HAP-1 (cell line): ENCODE data around the gene CYB5RL.
"Not testable (repeated sequence)": the region's sequence is repeated elsewhere in the genome, so short reads cannot be mapped to it uniquely, and the experiment has no call there.

Experiments
- DNase-seq, 2 experiments: peaks; one replicate each; pipeline ENCODE4 v3.0.0-alpha.2; 2016 to 2020; ENCODE audit warnings: low spot score in 2 of 2
- H3K27me3 ChIP-seq: fragments of 250-450 bp; sonication (Bioruptor Pico); 2 replicates; pipeline ENCODE4 v1.5.1; 2020; ENCODE audit warnings: low read depth, mild to moderate bottlenecking, moderate library complexity
- H3K36me3 ChIP-seq: fragments of 250-450 bp; sonication (Bioruptor Pico); replicated peaks from 2 replicates; pipeline ENCODE4 v1.5.1; 2020; ENCODE audit warnings: mild to moderate bottlenecking
- H3K4me1 ChIP-seq: fragments of 250-450 bp; sonication (Bioruptor Pico); 2 replicates; pipeline ENCODE4 v1.5.1; 2020; ENCODE audit warnings: mild to moderate bottlenecking
- H3K4me3 ChIP-seq: fragments of 250-450 bp; sonication (Bioruptor Pico); 2 replicates; pipeline ENCODE4 v1.5.1; 2020; ENCODE audit warnings: mild to moderate bottlenecking, moderate library complexity
- H3K9me3 ChIP-seq: fragments of 250-450 bp; sonication (Bioruptor Pico); 2 replicates; pipeline ENCODE4 v1.5.1; 2020; ENCODE audit warnings: mild to moderate bottlenecking, moderate library complexity
- in situ Hi-C: fragments of 300-500 bp; cut with MboI; formaldehyde crosslinking; loops from 3 replicates; pipeline ENCODE4 v1.14.3; 2020; ENCODE audit warnings: low sequenced_read_pairs, inconsistent platforms, mixed read lengths

CYB5RL gene

GRCh38 chr1:54168206-54168965, 31.4 kb downstream of the CYB5RL start:
- Histone ChIP-seq H3K36me3 (no peaks in the 10 kb centered on the region), H3K4me1 (no peaks in the 10 kb centered on the region), H3K4me3 (no peak overlapping the region), H3K9me3 (no peaks in the 10 kb centered on the region), H3K27me3 (no peaks in the 10 kb centered on the region)
- in situ Hi-C loops: no loop called here
- no peak for DNase-seq

DNA sequence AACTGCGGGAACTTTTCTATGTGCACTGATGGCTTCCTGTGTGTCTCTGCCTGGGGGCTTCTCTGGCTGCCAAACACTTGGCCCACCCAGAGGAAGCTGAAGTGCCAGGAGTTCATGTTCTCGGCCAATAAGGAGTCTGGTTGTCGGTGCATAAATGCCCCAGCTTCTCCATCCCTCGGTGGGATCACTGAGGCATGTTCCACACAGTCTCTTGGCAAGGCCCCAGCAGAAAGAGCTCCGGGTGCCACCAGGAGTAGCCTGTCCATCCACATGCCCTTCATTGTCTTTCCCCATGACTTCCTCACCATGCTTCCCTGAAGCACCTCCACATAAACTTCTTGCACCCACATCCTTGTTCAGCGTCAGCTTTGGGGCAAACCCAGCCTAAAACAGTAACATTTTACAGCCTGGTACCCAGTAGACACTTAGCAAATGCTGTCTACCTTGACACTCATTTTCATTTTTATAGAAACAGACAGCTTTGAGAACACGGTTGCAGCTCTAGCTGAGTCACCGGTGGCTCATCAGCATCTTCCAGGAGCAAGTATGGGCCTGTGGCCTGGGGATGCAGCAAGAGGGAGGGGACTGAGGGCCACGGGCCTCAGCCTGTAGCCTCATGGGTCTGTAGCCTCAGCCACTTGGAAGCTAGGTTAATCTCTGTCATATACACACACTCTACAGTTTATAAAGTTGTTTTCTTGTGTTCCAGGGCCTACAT, 32.2 kb downstream of the CYB5RL start:
- DNase-seq: no peak
- in situ Hi-C loops: no loop called here
- no peaks in the 10 kb centered on the region for H3K36me3 ChIP-seq

DNA sequence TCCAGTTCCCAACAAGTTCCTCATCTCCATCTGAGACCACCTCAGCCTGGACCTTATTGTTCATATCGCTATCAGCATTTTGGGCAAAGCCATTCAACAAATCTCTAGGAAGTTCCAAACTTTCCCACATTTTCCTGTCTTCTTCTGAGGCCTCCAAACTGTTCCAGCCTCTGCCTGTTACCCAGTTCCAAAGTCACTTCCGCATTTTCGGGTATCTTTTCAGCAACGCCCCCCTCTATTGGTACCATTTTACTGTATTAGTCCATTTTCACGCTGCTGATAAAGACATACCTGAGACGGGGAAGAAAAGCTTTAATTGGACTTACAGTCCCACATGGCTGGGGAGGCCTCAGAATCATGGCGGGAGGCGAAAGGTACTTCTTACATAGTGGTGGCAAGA, 33.5 kb downstream of the CYB5RL start:
- DNase-seq, H3K36me3 ChIP-seq, H3K4me3 ChIP-seq, H3K9me3 ChIP-seq, in situ Hi-C loops, H3K27me3 ChIP-seq, H3K4me1 ChIP-seq: not testable (repeated sequence)

More for the DNA sequence above, 32.2 kb downstream of the CYB5RL start:
- Histone ChIP-seq H3K9me3 (no peaks in the 10 kb centered on the region), H3K27me3 (no peaks in the 10 kb centered on the region), H3K4me1 (no peaks in the 10 kb centered on the region), H3K4me3 (no peak overlapping the region)

DNA sequence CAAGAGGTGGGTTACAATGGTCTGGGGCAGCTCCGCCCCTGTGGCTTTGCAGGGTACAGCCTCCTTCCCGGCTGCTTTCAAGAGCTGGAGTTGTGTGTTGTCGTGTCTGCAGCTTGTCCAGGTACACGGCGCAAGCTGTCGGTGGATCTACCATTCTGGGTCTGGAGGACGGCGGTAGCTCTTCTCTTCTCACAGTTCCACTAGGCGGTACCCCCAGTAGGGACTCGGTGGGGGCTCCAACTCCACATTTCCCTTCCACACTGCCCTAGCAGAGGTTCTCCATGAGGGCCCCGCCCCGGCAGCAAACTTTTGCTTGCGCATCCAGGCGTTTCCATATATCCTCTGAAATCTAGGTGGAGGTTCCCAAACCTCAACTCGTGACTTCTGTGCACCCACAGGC, 34.7 kb downstream of the CYB5RL start:
- no peak for DNase-seq
- no peaks in the 10 kb centered on the region for H3K36me3 ChIP-seq

GRCh38 chr1:54163573-54163972, 36.3 kb downstream of the CYB5RL start:
- in situ Hi-C loops: no loop called here
- no peaks in the 10 kb centered on the region for H3K9me3 ChIP-seq
- H3K4me3 ChIP-seq: no peak overlapping the region
- no peaks in the 10 kb centered on the region for H3K27me3 ChIP-seq
- no peak for DNase-seq
- H3K4me1 ChIP-seq: no peaks in the 10 kb centered on the region
- H3K36me3 ChIP-seq: no peaks in the 10 kb centered on the region

More for the DNA sequence above, 34.7 kb downstream of the CYB5RL start:
- Histone ChIP-seq H3K9me3 (no peaks in the 10 kb centered on the region), H3K27me3 (no peaks in the 10 kb centered on the region), H3K4me1 (no peaks in the 10 kb centered on the region), H3K4me3 (no peak overlapping the region)
- in situ Hi-C loops: no loop called here

DNA sequence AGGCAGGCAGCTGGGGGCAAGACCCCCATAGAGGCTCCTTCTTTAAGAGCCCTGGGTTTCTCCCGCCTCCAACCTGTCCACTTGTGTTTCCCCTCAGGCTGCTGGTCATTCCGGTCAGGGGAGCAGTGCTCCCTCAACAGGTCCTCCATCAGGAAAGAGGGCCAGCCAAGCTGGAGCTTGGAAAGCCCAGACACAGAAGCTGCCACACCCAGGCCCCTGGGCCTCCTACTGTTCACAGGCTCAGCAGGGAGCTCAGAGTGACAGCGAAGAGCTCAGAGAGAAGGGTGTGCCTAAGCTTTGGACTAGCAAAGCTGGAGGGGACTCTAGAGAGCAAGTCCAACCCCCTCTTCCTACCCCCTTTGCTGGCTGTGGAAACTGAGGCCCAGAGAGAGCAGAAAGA, 36.8 kb downstream of the CYB5RL start:
- Histone ChIP-seq H3K27me3 (no peaks in the 10 kb centered on the region), H3K4me1 (no peaks in the 10 kb centered on the region), H3K9me3 (no peaks in the 10 kb centered on the region), H3K36me3 (no peaks in the 10 kb centered on the region), H3K4me3 (no peak overlapping the region)
- in situ Hi-C loops: no loop called here
- no peak for DNase-seq

- no peaks in the 10 kb centered on the region for H3K9me3 ChIP-seq
- no peak overlapping the region for H3K4me3 ChIP-seq
- in situ Hi-C loops: no loop called here
- no peak for DNase-seq
- H3K36me3 ChIP-seq: no peaks in the 10 kb centered on the region
- no peaks in the 10 kb centered on the region for H3K27me3 ChIP-seq
- H3K4me1 ChIP-seq: no peaks in the 10 kb centered on the region
These were observed 38.2 kb downstream of the CYB5RL start for GRCh38 chr1:54161495-54162168.

DNA sequence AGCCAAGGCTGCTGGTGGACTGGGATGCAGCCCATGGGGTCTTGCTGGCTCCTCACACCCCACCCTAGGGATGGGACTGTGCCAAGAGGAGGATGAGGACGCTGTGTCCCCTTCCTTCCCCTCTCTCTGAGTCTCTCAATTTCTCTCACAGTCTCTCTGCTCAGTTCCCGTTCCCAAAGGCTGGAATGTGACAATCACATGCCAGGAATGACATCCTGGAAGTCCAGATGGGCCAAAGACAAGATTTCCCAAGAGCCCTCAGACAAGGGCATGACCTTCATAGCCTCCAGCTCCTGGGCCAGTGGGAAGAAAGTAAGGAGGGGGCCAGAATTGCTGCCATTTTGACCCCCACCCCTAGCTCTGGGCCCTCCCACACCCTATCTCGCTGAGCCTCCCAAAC, 39.5 kb downstream of the CYB5RL start:
- Histone ChIP-seq H3K36me3 (no peaks in the 10 kb centered on the region), H3K27me3 (no peaks in the 10 kb centered on the region), H3K9me3 (no peaks in the 10 kb centered on the region), H3K4me3 (no peak overlapping the region), H3K4me1 (no peaks in the 10 kb centered on the region)
- in situ Hi-C loops: no loop called here
- DNase-seq: no peak

DNA sequence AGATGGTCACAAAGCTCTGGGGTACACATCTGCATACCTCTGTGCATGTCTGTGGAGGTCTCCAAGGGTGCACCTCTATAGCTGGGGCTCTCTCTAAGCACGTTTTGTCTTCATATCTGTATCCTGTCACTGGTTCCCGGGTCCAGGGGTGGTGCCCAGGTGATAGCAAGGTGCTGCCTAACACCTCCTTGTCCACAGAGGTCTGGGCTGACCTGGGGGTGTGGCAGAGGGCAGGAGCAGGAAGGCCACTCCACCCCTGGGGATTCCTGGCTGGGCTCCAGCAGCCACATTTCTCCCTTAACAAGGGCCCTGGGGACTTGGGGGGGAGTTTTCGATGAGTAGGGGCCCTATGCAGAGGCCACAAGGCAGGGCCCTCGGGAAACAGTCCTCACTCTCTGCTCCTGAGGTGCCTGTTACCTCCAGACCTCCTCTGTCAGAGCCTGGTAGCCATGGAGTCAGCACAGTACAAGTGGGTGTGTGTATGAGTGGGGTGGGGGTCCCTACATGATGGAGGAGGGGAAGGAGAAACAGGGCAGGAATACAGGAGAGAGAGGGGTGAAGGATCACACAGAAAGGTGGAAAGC, 40.0 kb downstream of the CYB5RL start:
- H3K36me3 ChIP-seq: no peaks in the 10 kb centered on the region
- DNase-seq: no peak
- H3K9me3 ChIP-seq: no peaks in the 10 kb centered on the region
- H3K4me3 ChIP-seq: no peak overlapping the region
- in situ Hi-C loops: no loop called here
- no peaks in the 10 kb centered on the region for H3K27me3 ChIP-seq
- no peaks in the 10 kb centered on the region for H3K4me1 ChIP-seq

DNA sequence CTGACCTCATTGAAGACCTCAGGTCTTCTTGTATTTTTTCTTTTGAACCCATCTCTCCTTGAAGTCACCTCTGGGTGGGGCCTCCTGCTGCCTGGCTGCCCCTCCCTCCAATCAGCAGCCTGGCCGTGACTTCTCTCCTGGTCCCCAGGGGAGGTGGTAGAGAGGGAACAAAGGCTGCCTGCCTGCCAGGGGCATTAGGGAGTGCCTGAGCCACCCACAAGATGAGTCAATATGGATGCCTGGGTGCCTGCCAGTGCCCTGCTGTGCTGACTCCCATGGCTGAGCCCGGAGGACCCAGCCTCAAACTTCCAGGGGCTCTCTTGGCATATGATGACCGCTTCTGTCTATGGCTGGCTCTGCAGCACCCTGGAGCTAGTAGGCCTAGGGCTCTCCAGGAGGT, 41.8 kb downstream of the CYB5RL start:
- Histone ChIP-seq H3K9me3 (no peaks in the 10 kb centered on the region), H3K4me1 (peaks cover 5% of the 10 kb centered on the region), H3K36me3 (no peaks in the 10 kb centered on the region), H3K4me3 (no peak overlapping the region), H3K27me3 (no peaks in the 10 kb centered on the region)
- in situ Hi-C loops: no loop called here
- DNase-seq: no peak

DNA sequence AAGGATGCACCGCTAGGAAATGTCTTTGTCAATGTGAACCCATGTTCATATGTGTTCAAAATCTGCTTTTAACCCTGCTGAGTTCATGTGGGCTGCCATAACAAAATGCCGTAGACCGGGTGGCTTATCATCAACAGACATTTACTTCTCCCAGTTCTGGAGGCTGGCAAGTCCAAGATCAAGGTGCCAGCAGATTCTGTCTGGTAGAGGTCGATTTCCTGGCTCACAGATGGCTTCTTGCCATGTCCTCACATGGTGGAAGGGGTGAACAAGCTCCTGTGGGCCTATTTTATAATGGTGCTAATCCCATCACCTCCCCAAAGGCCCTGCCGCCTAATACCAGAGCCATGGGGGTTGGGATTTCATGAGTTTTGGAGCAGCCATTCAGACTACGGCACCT, 42.4 kb downstream of the CYB5RL start:
- Histone ChIP-seq H3K4me3 (no peak overlapping the region), H3K9me3 (no peaks in the 10 kb centered on the region), H3K27me3 (no peaks in the 10 kb centered on the region), H3K4me1 (peaks cover 5% of the 10 kb centered on the region), H3K36me3 (no peaks in the 10 kb centered on the region)
- in situ Hi-C loops: no loop called here
- no peak for DNase-seq

GRCh38 chr1:54156986-54157385, 42.8 kb downstream of the CYB5RL start:
- H3K9me3 ChIP-seq: no peaks in the 10 kb centered on the region
- DNase-seq: no peak
- H3K27me3 ChIP-seq: no peaks in the 10 kb centered on the region
- in situ Hi-C loops: no loop called here
- no peak overlapping the region for H3K4me3 ChIP-seq
- H3K36me3 ChIP-seq: no peaks in the 10 kb centered on the region
- H3K4me1 ChIP-seq: peaks cover 5% of the 10 kb centered on the region

- in situ Hi-C loops: no loop called here
- no peaks in the 10 kb centered on the region for H3K9me3 ChIP-seq
- no peaks in the 10 kb centered on the region for H3K36me3 ChIP-seq
These were observed 43.6 kb downstream of the CYB5RL start for GRCh38 chr1:54156201-54156600.

More at GRCh38 chr1:54156201-54156600, 43.6 kb downstream of the CYB5RL start:
- Histone ChIP-seq H3K27me3 (no peaks in the 10 kb centered on the region), H3K4me1 (peaks cover 5% of the 10 kb centered on the region), H3K4me3 (no peak overlapping the region)
- no peak for DNase-seq
